Measurements from ENCODE around the gene ADAP1. TPM values are rescaled to one million over a fixed set of nuclear protein-coding genes. Genes with fewer than 3 reads are reported as not detected.

ADAP1 gene
- total and polyA plus RNA-seq, 12 donors, result 0.29 to 60.2 (median 9.3) TPM

DNA sequence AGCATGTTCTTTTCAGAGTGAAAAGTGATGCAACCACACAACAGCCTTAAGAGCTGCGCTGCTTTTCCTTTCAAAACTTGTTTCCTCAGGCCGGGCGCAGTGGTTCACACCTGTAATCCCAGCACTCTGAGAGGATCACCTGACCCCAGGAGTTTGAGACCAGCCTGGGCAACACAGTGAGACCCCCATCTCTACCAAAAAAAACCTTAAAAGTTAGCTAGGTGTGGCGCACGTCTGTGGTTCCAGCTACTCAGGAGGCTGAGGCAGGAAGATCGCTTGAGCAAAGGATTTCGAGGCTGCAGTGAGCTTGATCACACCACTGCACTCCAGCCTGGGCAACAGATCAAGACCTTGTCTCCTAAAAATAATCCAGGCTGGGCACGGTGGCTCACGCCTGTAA is 18.8 kb upstream of the ADAP1 start:
- DNase-seq, result no peak
- Histone ChIP-seq H3K9me3 (replicated peaks in 1 of 3) (no peaks in the 10 kb centered on the region), H3K36me3 (replicated peaks in 1 of 2) (peaks cover 0 to 47% of the 10 kb centered on the region in 2 donors), H3K4me1 (replicated peaks in 1 of 2) (peaks cover 60 to 65% of the 10 kb centered on the region in 2 donors), H3K4me3 (peak overlapping the region in 1 of 4 donors; percentile 99), H3K27ac (peak overlapping the region; percentile 80 to 99 (median 98)), H3K27me3 (no peaks in the 10 kb centered on the region)
- intact Hi-C loops (cut with DNase I), result no loop called here
- TF ChIP-seq POLR2A (IDR thresholded peaks at IDR 0.05), result no peak
- no peak for TF ChIP-seq CTCF (IDR thresholded peaks at IDR 0.05)
- WGBS, 4 donors, result 46 to 66% (median 52%) methylated on average over 8 to 9 of the region's 9 CpGs

GRCh38 chr7:972676-973309 is 18.3 kb upstream of the ADAP1 start:
- Histone ChIP-seq H3K36me3 (replicated peaks in 1 of 2) (peaks cover 0 to 52% of the 10 kb centered on the region in 2 donors), H3K4me3 (peak overlapping the region in 1 of 4 donors; percentile 99), H3K9me3 (replicated peaks in 1 of 3) (no peaks in the 10 kb centered on the region), H3K27me3 (no peaks in the 10 kb centered on the region), H3K27ac (peak overlapping the region; percentile 80 to 99 (median 98)), H3K4me1 (replicated peaks in 1 of 2) (peaks cover 55 to 60% of the 10 kb centered on the region in 2 donors)
- DNase-seq, result peak in 2 of 7 donors; percentile 65 to 67
- 35 to 46% (median 42%) methylated on average over 10 of the region's 10 CpGs for WGBS, 4 donors
- intact Hi-C loops (cut with DNase I), result no loop called here
- TF ChIP-seq POLR2A (IDR thresholded peaks at IDR 0.05) (peak in 1 of 2 donors; percentile 44), CTCF (IDR thresholded peaks at IDR 0.05) (no peak)

GRCh38 chr7:972110-972509 is 17.6 kb upstream of the ADAP1 start:
- intact Hi-C loops (cut with DNase I), result no loop called here
- no peaks in the 10 kb centered on the region for H3K9me3 ChIP-seq (replicated peaks in 1 of 3)
- peak overlapping the region in 1 of 4 donors; percentile 6 for H3K4me3 ChIP-seq
- H3K27ac ChIP-seq, result peak overlapping the region; percentile 26 to 99 (median 80)
- WGBS, 4 donors, result 71 to 80% (median 79%) methylated on average over 12 of the region's 12 CpGs
- no peaks in the 10 kb centered on the region for H3K27me3 ChIP-seq
- no peak for DNase-seq
- H3K36me3 ChIP-seq (replicated peaks in 1 of 2), result peaks cover 0 to 59% of the 10 kb centered on the region in 2 donors
- TF ChIP-seq CTCF (IDR thresholded peaks at IDR 0.05) (no peak), POLR2A (IDR thresholded peaks at IDR 0.05) (no peak)
- H3K4me1 ChIP-seq (replicated peaks in 1 of 2), result peaks cover 48 to 53% of the 10 kb centered on the region in 2 donors

DNA sequence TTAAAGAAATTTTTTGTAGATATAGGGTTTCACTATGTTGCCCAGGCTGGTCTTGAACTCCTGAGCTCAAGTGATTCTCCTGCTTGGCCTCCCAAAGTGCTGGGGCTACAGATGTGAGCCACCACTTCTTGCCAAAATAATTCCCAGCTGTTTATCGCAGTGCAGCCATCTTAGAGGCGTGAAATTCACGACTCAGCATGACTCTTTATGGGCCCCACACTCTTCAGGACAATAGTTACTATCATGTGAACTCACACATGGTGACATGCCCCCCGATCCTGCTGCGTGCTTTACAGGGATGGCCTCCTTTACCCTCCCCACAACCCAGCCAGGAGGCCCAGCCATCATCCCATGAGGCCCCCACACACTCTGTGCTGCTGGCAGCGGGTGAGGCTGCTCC is 16.3 kb upstream of the ADAP1 start:
- H3K4me3 ChIP-seq, result no peak overlapping the region
- intact Hi-C loops (cut with DNase I), result no loop called here
- no peaks in the 10 kb centered on the region for H3K9me3 ChIP-seq (replicated peaks in 1 of 3)
- DNase-seq, result no peak
- 84 to 92% (median 89%) methylated on average over 5 to 6 of the region's 6 CpGs for whole genome bisulfite sequencing, 4 donors
- peaks cover 37 to 50% of the 10 kb centered on the region in 2 donors for H3K4me1 ChIP-seq (replicated peaks in 1 of 2)
- TF ChIP-seq CTCF (IDR thresholded peaks at IDR 0.05), result no peak
- no peak for TF ChIP-seq POLR2A (IDR thresholded peaks at IDR 0.05)
- H3K27me3 ChIP-seq, result no peaks in the 10 kb centered on the region
- peak overlapping the region in 2 of 5 donors; percentile 44 to 98 for H3K27ac ChIP-seq
- peaks cover 0 to 65% of the 10 kb centered on the region in 2 donors for H3K36me3 ChIP-seq (replicated peaks in 1 of 2)

All from adrenal gland (tissue), 12 donors.